Large intestine (tissue), 3 donors: ENCODE results near the gene MEIKIN. TPM values are rescaled to one million over a fixed set of nuclear protein-coding genes. Genes with fewer than 3 reads are reported as not detected.
"Not testable (repeated sequence)": the region's sequence is repeated elsewhere in the genome, so short reads cannot be mapped to it uniquely, and the experiment has no call there.

Experiments used
- DNase-seq, 2 donors: peaks; one replicate each; pipeline versions ENCODE4 v3.0.0 to v3.0.0-alpha.2; 2013
- H3K27ac ChIP-seq: one replicate; pipeline ENCODE4 v1.5.1; 2013; ENCODE audit warnings: low read length
- H3K27me3 ChIP-seq: 2 replicates; pipeline ENCODE4 v1.6.1; 2013; ENCODE audit warnings: low read length; ENCODE audit not compliant: control insufficient read depth, insufficient read depth
- H3K36me3 ChIP-seq: 2 replicates; pipeline ENCODE4 v1.6.1; 2013; ENCODE audit warnings: low read length; ENCODE audit not compliant: control insufficient read depth, insufficient read depth
- H3K4me1 ChIP-seq: one replicate; pipeline ENCODE4 v1.6.1; 2013; ENCODE audit warnings: low read length; ENCODE audit not compliant: control insufficient read depth, insufficient read depth
- H3K4me3 ChIP-seq: one replicate; pipeline ENCODE4 v1.5.1; 2013; ENCODE audit warnings: low read length
- H3K9me3 ChIP-seq: one replicate; pipeline ENCODE4 v1.6.1; 2013; ENCODE audit warnings: mild to moderate bottlenecking, low read depth, low read length, moderate library complexity; ENCODE audit not compliant: control insufficient read depth
- WGBS: methylation state at CpG from one replicate; pipeline ENCODE4 v1.1.5; 2013; ENCODE audit warnings: low lambda C conversion rate; ENCODE audit not compliant: insufficient coverage; 5-methylcytosine and 5-hydroxymethylcytosine counted together
- polyA plus RNA-seq: library from polyadenylated mRNA; unstranded; fragments of 120-200 nt; gene quantifications from one replicate; pipeline ENCODE4 v1.2.1, GENCODE V29; 2013

MEIKIN gene
- polyA plus RNA-seq, 1 donor, result not detected

DNA sequence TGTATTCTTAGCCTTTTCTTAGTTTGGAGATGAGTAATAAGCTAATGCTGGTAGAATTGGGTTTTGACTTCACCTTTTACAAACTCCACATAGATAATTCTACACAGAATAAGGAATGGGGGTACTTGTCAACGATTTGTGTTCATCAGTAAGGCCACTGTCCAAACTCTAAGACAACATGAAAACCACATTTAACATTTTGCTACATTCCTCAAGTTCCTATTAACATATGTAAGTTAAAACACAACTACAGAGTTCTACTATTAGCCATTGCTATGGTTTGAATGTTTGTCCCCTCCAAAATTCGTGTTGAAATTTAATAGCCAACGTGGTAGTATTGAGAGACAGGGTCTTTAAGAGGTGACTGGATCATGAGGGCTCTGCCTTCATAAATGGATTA is 31.9 kb downstream of the MEIKIN start:
- Histone ChIP-seq H3K27ac (no peak overlapping the region), H3K9me3 (no peaks in the 10 kb centered on the region), H3K4me1 (no peaks in the 10 kb centered on the region), H3K4me3 (no peak overlapping the region), H3K27me3 (no peaks in the 10 kb centered on the region), H3K36me3 (no peaks in the 10 kb centered on the region)
- WGBS, result no CpG with 5 or more reads among the region's 3 CpGs
- no peak for DNase-seq

DNA sequence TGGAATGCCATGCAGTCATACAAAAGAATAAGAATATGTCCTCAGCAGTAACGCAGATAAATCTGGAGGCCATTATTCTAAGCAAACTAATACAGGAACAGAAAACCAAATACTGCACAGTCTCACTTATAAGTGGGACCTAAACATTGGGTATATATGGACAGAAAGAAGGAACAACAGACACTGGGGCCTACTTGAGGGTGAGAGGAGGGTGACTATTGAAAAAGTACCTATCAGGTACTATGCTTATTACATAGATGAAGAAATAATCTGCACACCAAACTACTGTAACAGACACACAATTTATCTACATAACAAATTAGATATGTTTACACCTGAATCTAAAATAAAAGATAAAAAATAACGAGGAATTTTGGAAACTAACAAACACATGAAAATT is 38.8 kb downstream of the MEIKIN start:
- 83% methylated on average over 1 of the region's 2 CpGs for WGBS
- no peak for DNase-seq
- H3K9me3 ChIP-seq, result no peaks in the 10 kb centered on the region
- no peaks in the 10 kb centered on the region for H3K4me1 ChIP-seq
- H3K36me3 ChIP-seq, result no peaks in the 10 kb centered on the region
- no peak overlapping the region for H3K27ac ChIP-seq
- H3K4me3 ChIP-seq, result no peak overlapping the region
- no peaks in the 10 kb centered on the region for H3K27me3 ChIP-seq

DNA sequence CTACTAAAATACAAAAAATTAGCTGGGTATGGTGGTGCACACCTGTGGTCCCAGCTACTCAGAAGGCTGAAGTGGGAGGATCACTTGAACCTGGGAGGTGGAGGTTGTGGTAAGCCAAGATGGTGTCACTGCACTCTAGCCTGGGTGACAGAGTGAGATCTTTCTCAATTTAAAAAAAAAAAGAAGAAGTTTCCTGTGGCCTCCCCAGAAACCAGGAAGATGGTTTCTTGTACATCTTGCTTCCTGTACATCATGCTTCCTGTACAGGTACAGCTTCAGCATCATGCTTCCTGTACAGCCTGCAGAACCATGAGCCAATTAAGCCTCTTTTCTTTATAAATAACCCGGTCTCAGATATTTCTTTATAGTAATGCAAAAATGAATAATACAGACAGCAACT is 43.2 kb downstream of the MEIKIN start:
- H3K27me3 ChIP-seq, H3K4me1 ChIP-seq, H3K9me3 ChIP-seq, H3K4me3 ChIP-seq, H3K27ac ChIP-seq, H3K36me3 ChIP-seq, DNase-seq: not testable (repeated sequence)
- 100% methylated on average over 1 of the region's 1 CpG for WGBS

DNA sequence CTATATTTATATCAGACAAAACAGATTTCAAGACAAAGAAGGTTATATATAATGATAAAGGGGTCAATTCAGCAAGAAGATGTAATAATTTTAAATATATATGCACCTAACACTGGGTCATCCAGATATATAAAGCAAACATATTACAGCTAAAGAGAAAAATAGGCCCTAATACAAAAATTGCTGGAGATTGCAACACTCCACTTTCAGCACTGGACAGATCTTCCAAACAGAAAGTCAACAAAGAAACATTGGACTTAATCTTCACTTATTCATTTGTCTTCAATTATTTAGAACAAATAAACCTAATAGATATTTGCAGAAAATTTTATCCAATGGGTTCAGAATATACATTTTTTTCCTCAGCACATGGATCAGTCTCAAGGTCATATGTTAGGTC is 45.8 kb downstream of the MEIKIN start:
- H3K36me3 ChIP-seq, result no peaks in the 10 kb centered on the region
- H3K4me3 ChIP-seq, result no peak overlapping the region

GRCh38 chr5:131883984-131884383 is 61.5 kb downstream of the MEIKIN start:
- Histone ChIP-seq H3K27ac (no peak overlapping the region), H3K4me1 (no peaks in the 10 kb centered on the region), H3K27me3 (no peaks in the 10 kb centered on the region), H3K36me3 (no peaks in the 10 kb centered on the region), H3K9me3 (peaks cover 3% of the 10 kb centered on the region), H3K4me3 (no peak overlapping the region)
- no peak for DNase-seq
- no CpG with 5 or more reads among the region's 5 CpGs for WGBS

More for the DNA sequence above, 45.8 kb downstream of the MEIKIN start:
- peaks cover 6% of the 10 kb centered on the region for H3K9me3 ChIP-seq
- no peak overlapping the region for H3K27ac ChIP-seq
- H3K27me3 ChIP-seq, result no peaks in the 10 kb centered on the region
- no peaks in the 10 kb centered on the region for H3K4me1 ChIP-seq
- no peak for DNase-seq

DNA sequence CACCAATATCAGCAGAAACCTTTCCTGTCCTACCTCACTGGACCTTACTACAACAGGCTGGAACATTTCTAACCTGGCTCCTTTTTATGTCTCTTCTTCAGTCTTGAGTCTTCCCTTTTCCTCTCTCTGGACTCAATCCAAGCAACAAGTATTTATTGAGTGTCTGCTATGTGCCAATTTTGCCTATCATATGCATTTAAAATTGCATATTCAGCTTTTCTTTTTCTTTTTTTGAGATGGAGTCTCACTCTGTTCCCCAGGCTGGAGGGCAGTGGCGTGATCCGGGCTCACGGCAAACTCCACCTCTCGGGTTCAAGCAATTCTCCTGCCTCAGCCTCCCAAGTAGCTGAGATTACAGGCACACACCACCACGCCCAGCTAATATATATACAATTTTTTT is 65.8 kb downstream of the MEIKIN start:
- no peaks in the 10 kb centered on the region for H3K9me3 ChIP-seq
- no peak for DNase-seq
- no peaks in the 10 kb centered on the region for H3K27me3 ChIP-seq
- no peaks in the 10 kb centered on the region for H3K36me3 ChIP-seq
- no peak overlapping the region for H3K27ac ChIP-seq
- no peaks in the 10 kb centered on the region for H3K4me1 ChIP-seq
- WGBS, result no CpG with 5 or more reads among the region's 5 CpGs
- no peak overlapping the region for H3K4me3 ChIP-seq

DNA sequence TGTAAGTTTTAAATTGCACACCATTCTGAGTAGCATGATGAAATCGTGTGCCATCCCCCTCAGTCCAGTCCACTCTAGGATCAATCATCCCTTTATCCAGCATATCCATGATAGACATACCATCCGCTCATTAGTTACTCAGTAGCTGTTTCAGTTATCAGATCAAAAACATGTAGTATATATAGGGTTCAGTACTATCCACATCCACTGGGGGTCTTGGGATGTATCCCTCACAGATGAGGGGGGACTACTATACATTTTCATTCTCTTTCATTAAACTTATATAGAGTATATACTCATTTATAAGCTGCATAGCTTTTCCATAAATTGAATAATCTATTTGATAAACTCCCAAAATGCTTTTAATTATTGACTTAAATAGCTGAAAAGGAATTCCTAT is 67.6 kb downstream of the MEIKIN start:
- Histone ChIP-seq H3K36me3 (no peaks in the 10 kb centered on the region), H3K4me1 (no peaks in the 10 kb centered on the region), H3K9me3 (no peaks in the 10 kb centered on the region), H3K27ac (no peak overlapping the region), H3K4me3 (no peak overlapping the region), H3K27me3 (no peaks in the 10 kb centered on the region)
- no peak for DNase-seq
- WGBS, result no CpG with 5 or more reads among the region's 2 CpGs

GRCh38 chr5:131871251-131871650 is 74.2 kb downstream of the MEIKIN start:
- H3K27me3 ChIP-seq, H3K4me1 ChIP-seq, H3K27ac ChIP-seq, H3K36me3 ChIP-seq, H3K4me3 ChIP-seq, H3K9me3 ChIP-seq, DNase-seq: not testable (repeated sequence)
- WGBS, result no CpG with 5 or more reads among the region's 12 CpGs

DNA sequence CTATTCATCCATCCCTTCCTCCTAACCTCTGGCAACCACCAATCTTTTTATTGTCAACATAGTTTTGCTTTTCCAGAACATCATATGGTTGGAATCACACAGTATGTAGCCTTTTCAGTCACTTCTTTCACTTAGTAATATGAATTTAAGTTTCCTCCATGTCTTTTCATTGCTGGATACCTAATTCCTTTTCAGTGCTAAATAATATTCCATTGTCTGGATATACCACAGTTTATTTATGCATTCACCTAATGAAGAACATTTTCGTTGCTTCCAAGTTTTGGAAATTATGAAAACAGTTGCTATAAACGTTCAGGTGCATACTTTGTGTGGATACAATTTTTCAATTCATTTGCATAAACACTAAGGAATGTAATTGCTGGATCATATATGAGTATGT is 77.9 kb downstream of the MEIKIN start:
- Histone ChIP-seq H3K27me3 (no peaks in the 10 kb centered on the region), H3K36me3 (no peaks in the 10 kb centered on the region), H3K4me1 (no peaks in the 10 kb centered on the region), H3K4me3 (no peak overlapping the region), H3K9me3 (peaks cover 10% of the 10 kb centered on the region), H3K27ac (no peak overlapping the region)
- no peak for DNase-seq
- 56% methylated on average over 2 of the region's 2 CpGs for WGBS

- Histone ChIP-seq H3K9me3 (peaks cover 10% of the 10 kb centered on the region), H3K36me3 (no peaks in the 10 kb centered on the region), H3K4me1 (no peaks in the 10 kb centered on the region), H3K27ac (no peak overlapping the region), H3K4me3 (no peak overlapping the region), H3K27me3 (no peaks in the 10 kb centered on the region)
- DNase-seq, result no peak
- 70% methylated on average over 3 of the region's 5 CpGs for WGBS
These were observed 81.8 kb downstream of the MEIKIN start for GRCh38 chr5:131863700-131864099.

GRCh38 chr5:131857388-131857787 is 88.1 kb downstream of the MEIKIN start:
- no peak overlapping the region for H3K27ac ChIP-seq
- no peak overlapping the region for H3K4me3 ChIP-seq
- no peaks in the 10 kb centered on the region for H3K4me1 ChIP-seq
- DNase-seq, result no peak
- no peaks in the 10 kb centered on the region for H3K27me3 ChIP-seq
- WGBS, result no CpG with 5 or more reads among the region's 10 CpGs
- no peaks in the 10 kb centered on the region for H3K9me3 ChIP-seq
- no peaks in the 10 kb centered on the region for H3K36me3 ChIP-seq
